Thoracic aorta (tissue), 2 donors: ENCODE data around the gene SMOC2. TPM values are rescaled to one million over a fixed set of nuclear protein-coding genes. Genes with fewer than 3 reads are reported as not detected.

Source experiments
- ATAC-seq: fragments of 150-250 bp; one replicate; pipeline ENCODE4 v1.8.0; 2017; ENCODE audit warnings: low read depth; ENCODE audit not compliant: insufficient number of reproducible peaks, low FRiP score
- DNase-seq: peaks from one replicate; pipeline ENCODE4 v3.0.0-alpha.2; 2020; ENCODE audit warnings: low spot score
- H3K27ac ChIP-seq, 2 donors: fragments of 200-600 bp; sonication (generic); 1 replicate in 1 of 2; 2 replicates in 1 of 2; pipeline ENCODE4 v1.5.1; 2016; ENCODE audit warnings: mild to moderate bottlenecking in 2 of 2, moderate library complexity in 2 of 2
- H3K27me3 ChIP-seq: fragments of 200-600 bp; sonication (generic); replicated peaks from 2 replicates; pipeline ENCODE4 v1.6.0; 2016; ENCODE audit warnings: mild to moderate bottlenecking; ENCODE audit not compliant: insufficient read depth
- H3K36me3 ChIP-seq: fragments of 200-600 bp; sonication (generic); one replicate; pipeline ENCODE4 v1.5.1; 2016
- H3K4me1 ChIP-seq, 2 donors: fragments of 200-600 bp; sonication (generic); 1 replicate in 1 of 2; 2 replicates in 1 of 2; pipeline versions ENCODE4 v1.5.1 to v1.6.0; 2016; ENCODE audit warnings: low read depth in 2 of 2, mild to moderate bottlenecking in 1 of 2; ENCODE audit not compliant: control insufficient read depth in 1 of 2
- H3K4me3 ChIP-seq: fragments of 200-600 bp; sonication (generic); 2 replicates; pipeline ENCODE4 v1.5.1; 2016; ENCODE audit warnings: mild to moderate bottlenecking
- H3K9me3 ChIP-seq: fragments of 200-600 bp; sonication (generic); 2 replicates; pipeline ENCODE4 v1.5.1; 2016
- CTCF ChIP-seq: fragments of 200-600 bp; sonication (generic); IDR thresholded peaks from one replicate; pipeline ENCODE4 v1.5.1; 2019; ENCODE audit warnings: antibody characterized with exemption
- total RNA-seq, 2 donors: library from RNA; depleted of rRNA; stranded (reverse); fragments of >200 nt; gene quantifications; one replicate each; pipeline versions ENCODE4 v1.1.0 to v1.2.3, GENCODE V29; 2016

The SMOC2 gene
- total RNA-seq, 2 donors from 2014 or later: 334 to 424 TPM

GRCh38 chr6:168620578-168620977 is 179.6 kb downstream of the SMOC2 start:
- peaks cover 18% of the 10 kb centered on the region for H3K36me3 ChIP-seq

GRCh38 chr6:168623736-168624135 is 182.8 kb downstream of the SMOC2 start:
- no peak for TF ChIP-seq CTCF
- Histone ChIP-seq H3K4me3 (no peak overlapping the region), H3K27ac (no peak overlapping the region), H3K4me1 (no peaks in the 10 kb centered on the region), H3K9me3 (no peaks in the 10 kb centered on the region), H3K27me3 (no peaks in the 10 kb centered on the region), H3K36me3 (peaks cover 25% of the 10 kb centered on the region)
- no peak for DNase-seq
- ATAC-seq: no peak

More at GRCh38 chr6:168620578-168620977, 179.6 kb downstream of the SMOC2 start:
- Histone ChIP-seq H3K9me3 (no peaks in the 10 kb centered on the region), H3K27ac (no peak overlapping the region), H3K4me1 (peaks cover 3 to 23% of the 10 kb centered on the region in 2 donors), H3K27me3 (no peaks in the 10 kb centered on the region), H3K4me3 (no peak overlapping the region)
- DNase-seq: no peak
- TF ChIP-seq CTCF: no peak
- no peak for ATAC-seq

DNA sequence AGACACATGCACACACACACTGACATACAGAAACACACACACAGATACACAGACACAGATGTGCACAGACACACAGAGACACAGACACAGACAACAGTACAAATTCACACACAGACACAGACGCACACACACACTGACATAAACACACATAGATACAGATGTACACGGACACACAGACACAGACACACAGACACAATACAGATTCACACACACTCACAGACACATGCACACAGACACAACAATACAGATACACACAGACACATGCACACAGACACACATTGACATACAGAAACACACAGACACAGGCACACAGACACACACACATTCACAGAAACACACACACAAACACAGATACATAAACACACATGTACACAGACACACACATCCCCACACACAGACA is 183.6 kb downstream of the SMOC2 start:
- no peak overlapping the region for H3K27ac ChIP-seq
- H3K4me1 ChIP-seq: no peaks in the 10 kb centered on the region
- peaks cover 25% of the 10 kb centered on the region for H3K36me3 ChIP-seq
- no peak overlapping the region for H3K4me3 ChIP-seq
- TF ChIP-seq CTCF: no peak
- no peaks in the 10 kb centered on the region for H3K27me3 ChIP-seq
- no peak for DNase-seq
- no peaks in the 10 kb centered on the region for H3K9me3 ChIP-seq
- no peak for ATAC-seq

DNA sequence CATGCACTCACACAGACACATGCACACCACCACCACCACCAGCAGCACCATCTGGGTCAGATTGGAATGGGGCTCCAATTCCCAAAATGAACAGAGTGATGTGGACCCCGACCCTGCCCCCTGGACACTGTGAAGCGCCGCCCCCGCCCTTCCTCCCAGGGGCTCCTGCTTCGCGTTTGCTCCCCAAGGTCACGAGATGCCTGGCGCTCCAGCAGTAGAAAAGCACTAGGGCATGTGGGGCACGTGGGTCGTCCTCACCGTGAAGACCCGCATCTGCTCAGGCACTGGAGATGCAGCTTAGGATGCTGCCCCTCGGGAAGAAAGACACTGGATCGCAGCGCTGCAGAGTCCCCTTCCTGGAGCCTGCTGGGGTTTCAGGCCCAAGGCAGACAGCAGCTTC is 184.0 kb downstream of the SMOC2 start:
- H3K4me1 ChIP-seq: no peaks in the 10 kb centered on the region
- no peak overlapping the region for H3K4me3 ChIP-seq
- H3K9me3 ChIP-seq: no peaks in the 10 kb centered on the region
- no peak for ATAC-seq
- DNase-seq: no peak
- peaks cover 25% of the 10 kb centered on the region for H3K36me3 ChIP-seq
- no peak for TF ChIP-seq CTCF
- H3K27me3 ChIP-seq: no peaks in the 10 kb centered on the region
- no peak overlapping the region for H3K27ac ChIP-seq

- no peak for TF ChIP-seq CTCF
These were observed 184.6 kb downstream of the SMOC2 start for GRCh38 chr6:168625602-168626001.

More at GRCh38 chr6:168625602-168626001, 184.6 kb downstream of the SMOC2 start:
- ATAC-seq: no peak
- H3K27ac ChIP-seq: no peak overlapping the region
- DNase-seq: no peak
- no peaks in the 10 kb centered on the region for H3K27me3 ChIP-seq
- H3K4me3 ChIP-seq: no peak overlapping the region
- H3K4me1 ChIP-seq: no peaks in the 10 kb centered on the region
- peaks cover 25% of the 10 kb centered on the region for H3K36me3 ChIP-seq
- no peaks in the 10 kb centered on the region for H3K9me3 ChIP-seq
